Muscle of leg (tissue), 11 donors: Measurements from ENCODE around the gene PRKAG2. TPM values are rescaled to one million over a fixed set of nuclear protein-coding genes. Genes with fewer than 3 reads are reported as not detected.

Experiments used
- DNase-seq: peaks from one replicate; pipeline ENCODE4 v3.0.0; 2013
- H3K27ac ChIP-seq: one replicate; pipeline ENCODE4 v1.5.1; 2013; ENCODE audit warnings: mild to moderate bottlenecking, low read length, control low read depth
- H3K27me3 ChIP-seq: one replicate; pipeline ENCODE4 v1.6.1; 2013; ENCODE audit warnings: low read length; ENCODE audit not compliant: control insufficient read depth, insufficient read depth
- H3K36me3 ChIP-seq: one replicate; pipeline ENCODE4 v1.6.1; 2013; ENCODE audit warnings: low read length; ENCODE audit not compliant: control insufficient read depth, insufficient read depth
- H3K4me1 ChIP-seq: one replicate; pipeline ENCODE4 v1.6.1; 2013; ENCODE audit warnings: low read length; ENCODE audit not compliant: control insufficient read depth, insufficient read depth
- H3K4me3 ChIP-seq: one replicate; pipeline ENCODE4 v1.5.1; 2013; ENCODE audit warnings: low read length, control low read depth
- H3K9me3 ChIP-seq: replicated peaks from 2 replicates; pipeline ENCODE4 v1.6.1; 2013; ENCODE audit warnings: low read depth, low read length; ENCODE audit not compliant: control insufficient read depth
- WGBS: methylation state at CpG from one replicate; pipeline ENCODE4 v1.1.5; 2013; ENCODE audit warnings: missing lambda C conversion rate; ENCODE audit not compliant: insufficient coverage; 5-methylcytosine and 5-hydroxymethylcytosine counted together
- polyA plus RNA-seq, 8 donors: library from polyadenylated mRNA; unstranded; fragments of 120-200 nt; gene quantifications; one replicate each; pipeline versions ENCODE4 v1.2.1 to v1.2.3, GENCODE V29; 2013; ENCODE audit warnings: inconsistent platforms in 1 of 8, low replicate concordance in 1 of 8; ENCODE audit not compliant: insufficient read length in 8 of 8, insufficient read depth in 1 of 8
- total RNA-seq: library from RNA; stranded (reverse); fragments of 120-200 nt; gene quantifications from one replicate; pipeline ENCODE4 v1.2.4, GENCODE V29; 2013

The PRKAG2 gene
- total and polyA plus RNA-seq, 9 donors, result 3.9 to 16.4 (median 11.2) TPM

GRCh38 chr7:151901828-151902227 is 24.9 kb upstream of the PRKAG2 start:
- Histone ChIP-seq H3K4me1 (peaks cover 13% of the 10 kb centered on the region), H3K36me3 (no peaks in the 10 kb centered on the region), H3K9me3 (no peaks in the 10 kb centered on the region), H3K27me3 (peaks cover 22% of the 10 kb centered on the region), H3K27ac (no peak overlapping the region), H3K4me3 (no peak overlapping the region)
- 100% methylated on average over 1 of the region's 5 CpGs for WGBS
- DNase-seq, result no peak

GRCh38 chr7:151900986-151901621 is 24.2 kb upstream of the PRKAG2 start:
- H3K27me3 ChIP-seq, result peaks cover 22% of the 10 kb centered on the region
- H3K36me3 ChIP-seq, result no peaks in the 10 kb centered on the region
- H3K4me1 ChIP-seq, result peaks cover 13% of the 10 kb centered on the region
- DNase-seq, result peak; percentile 64
- no peaks in the 10 kb centered on the region for H3K9me3 ChIP-seq
- H3K4me3 ChIP-seq, result no peak overlapping the region
- no peak overlapping the region for H3K27ac ChIP-seq
- WGBS, result 38% methylated on average over 12 of the region's 17 CpGs

GRCh38 chr7:151900591-151900985 is 23.7 kb upstream of the PRKAG2 start:
- no peak overlapping the region for H3K27ac ChIP-seq
- H3K36me3 ChIP-seq, result no peaks in the 10 kb centered on the region
- no peaks in the 10 kb centered on the region for H3K9me3 ChIP-seq
- WGBS, result 68% methylated on average over 5 of the region's 5 CpGs
- H3K4me3 ChIP-seq, result no peak overlapping the region
- peaks cover 10% of the 10 kb centered on the region for H3K4me1 ChIP-seq
- no peak for DNase-seq
- peaks cover 20% of the 10 kb centered on the region for H3K27me3 ChIP-seq

GRCh38 chr7:151899513-151900360 is 22.8 kb upstream of the PRKAG2 start:
- 91% methylated on average over 15 of the region's 18 CpGs for WGBS
- no peaks in the 10 kb centered on the region for H3K9me3 ChIP-seq
- H3K36me3 ChIP-seq, result no peaks in the 10 kb centered on the region
- no peak for DNase-seq
- H3K27me3 ChIP-seq, result peaks cover 20% of the 10 kb centered on the region
- no peak overlapping the region for H3K4me3 ChIP-seq
- H3K4me1 ChIP-seq, result peaks cover 8% of the 10 kb centered on the region
- no peak overlapping the region for H3K27ac ChIP-seq

- no peaks in the 10 kb centered on the region for H3K9me3 ChIP-seq
- peaks cover 23% of the 10 kb centered on the region for H3K27me3 ChIP-seq
- peaks cover 8% of the 10 kb centered on the region for H3K4me1 ChIP-seq
- H3K27ac ChIP-seq, result no peak overlapping the region
- DNase-seq, result no peak
- WGBS, result 72% methylated on average over 8 of the region's 18 CpGs
- H3K36me3 ChIP-seq, result no peaks in the 10 kb centered on the region
- H3K4me3 ChIP-seq, result no peak overlapping the region
These were observed 21.2 kb upstream of the PRKAG2 start for GRCh38 chr7:151897951-151898686.

- WGBS, result 43% methylated on average over 4 of the region's 16 CpGs
- no peak for DNase-seq
- peaks cover 23% of the 10 kb centered on the region for H3K27me3 ChIP-seq
- no peaks in the 10 kb centered on the region for H3K36me3 ChIP-seq
- H3K4me3 ChIP-seq, result no peak overlapping the region
- H3K27ac ChIP-seq, result no peak overlapping the region
- no peaks in the 10 kb centered on the region for H3K9me3 ChIP-seq
- H3K4me1 ChIP-seq, result peaks cover 8% of the 10 kb centered on the region
These were observed 20.3 kb upstream of the PRKAG2 start for GRCh38 chr7:151897161-151897731.

GRCh38 chr7:151896486-151896885 is 19.6 kb upstream of the PRKAG2 start:
- Histone ChIP-seq H3K27me3 (peaks cover 27% of the 10 kb centered on the region), H3K4me1 (peaks cover 8% of the 10 kb centered on the region), H3K27ac (no peak overlapping the region), H3K4me3 (no peak overlapping the region), H3K36me3 (no peaks in the 10 kb centered on the region), H3K9me3 (no peaks in the 10 kb centered on the region)
- WGBS, result 86% methylated on average over 4 of the region's 7 CpGs
- DNase-seq, result no peak

GRCh38 chr7:151896086-151896485 is 19.2 kb upstream of the PRKAG2 start:
- Histone ChIP-seq H3K27ac (no peak overlapping the region), H3K36me3 (no peaks in the 10 kb centered on the region), H3K4me3 (no peak overlapping the region), H3K9me3 (no peaks in the 10 kb centered on the region), H3K27me3 (peaks cover 31% of the 10 kb centered on the region), H3K4me1 (peaks cover 7% of the 10 kb centered on the region)
- 92% methylated on average over 2 of the region's 4 CpGs for WGBS
- DNase-seq, result no peak

GRCh38 chr7:151895631-151896031 is 18.7 kb upstream of the PRKAG2 start:
- no peak overlapping the region for H3K4me3 ChIP-seq
- 60% methylated on average over 9 of the region's 10 CpGs for WGBS
- H3K9me3 ChIP-seq, result no peaks in the 10 kb centered on the region
- peaks cover 2% of the 10 kb centered on the region for H3K4me1 ChIP-seq
- DNase-seq, result no peak
- H3K27me3 ChIP-seq, result peaks cover 34% of the 10 kb centered on the region
- H3K36me3 ChIP-seq, result no peaks in the 10 kb centered on the region
- H3K27ac ChIP-seq, result no peak overlapping the region
